Upper lobe of left lung (tissue), 6 donors: Measurements from ENCODE around the gene XXYLT1. TPM values are rescaled to one million over a fixed set of nuclear protein-coding genes. Genes with fewer than 3 reads are reported as not detected.

Source experiments
- ATAC-seq, 2 donors: fragments of 200-7000 bp; cut with Tn5 transposase; one replicate each; pipeline ENCODE4 v1.9.1; 2022; ENCODE audit warnings: mild to moderate bottlenecking in 2 of 2, moderate library complexity in 2 of 2; ENCODE audit not compliant: low FRiP score in 2 of 2
- DNase-seq, 2 donors: peaks; one replicate each; pipeline ENCODE4 v3.0.0-alpha.2; 2019 to 2020
- H3K27ac ChIP-seq, 4 donors: fragments of 200-600 bp; sonication (generic); one replicate each; pipeline ENCODE4 v1.5.1; 2016 to 2019
- H3K27me3 ChIP-seq, 4 donors: fragments of 200-600 bp; sonication (generic); one replicate each; pipeline ENCODE4 v1.5.1; 2017 to 2019
- H3K36me3 ChIP-seq, 4 donors: fragments of 200-600 bp; sonication (generic); one replicate each; pipeline ENCODE4 v1.5.1; 2016 to 2019
- H3K4me1 ChIP-seq, 4 donors: fragments of 200-600 bp; sonication (generic); one replicate each; pipeline ENCODE4 v1.5.1; 2018 to 2019
- H3K4me3 ChIP-seq, 4 donors: fragments of 200-600 bp; sonication (generic); one replicate each; pipeline ENCODE4 v1.5.1; 2017 to 2019; ENCODE audit warnings: mild to moderate bottlenecking in 2 of 4, moderate library complexity in 1 of 4
- H3K9me3 ChIP-seq, 4 donors: fragments of 200-600 bp; sonication (generic); one replicate each; pipeline ENCODE4 v1.5.1; 2018 to 2019
- CTCF ChIP-seq, 6 experiments: fragments of 450-650 bp in 4 of 6; fragments of 200-600 bp in 2 of 6; sonication (generic) in 2 of 6; IDR thresholded peaks; one replicate each; pipeline ENCODE4 v1.5.1; 2016 to 2019; ENCODE audit warnings: antibody characterized with exemption in 6 of 6
- EP300 ChIP-seq, 4 donors: sonication (generic); formaldehyde crosslinking; IDR thresholded peaks; one replicate each; pipeline ENCODE4 v1.5.1; 2017; ENCODE audit warnings: antibody characterized with exemption in 4 of 4, control low read depth in 2 of 4
- POLR2A ChIP-seq, 4 donors: fragments of 450-650 bp; IDR thresholded peaks; one replicate each; pipeline ENCODE4 v1.5.1; 2016 to 2017; ENCODE audit warnings: antibody characterized with exemption in 4 of 4, mild to moderate bottlenecking in 2 of 4
- POLR2AphosphoS5 ChIP-seq, 2 donors: sonication (generic); formaldehyde crosslinking; IDR thresholded peaks; one replicate each; pipeline ENCODE4 v1.5.1; 2017; ENCODE audit warnings: antibody characterized with exemption in 2 of 2
- WGBS, 2 donors: methylation state at CpG; one replicate each; pipeline ENCODE4 v1.1.5; 2017 to 2018; 5-methylcytosine and 5-hydroxymethylcytosine counted together
- total RNA-seq, 6 donors: library from RNA; depleted of rRNA in 4 of 6; stranded (reverse); fragments of >200 nt in 4 of 6; gene quantifications; one replicate each; pipeline versions ENCODE4 v1.1.0 to v1.2.1, GENCODE V29; 2016 to 2021
- donor health status: DM: no; HTN: no; CAD: no; lungs with moderate emphysema.
- donor health status: DM: no; HTN: yes; CAD: no; lungs with severe emphysema.

XXYLT1 gene
- total RNA-seq, 6 donors from 2014 or later, result 6.3 to 9.6 (median 8.6) TPM

GRCh38 chr3:195105841-195106417 is 165.0 kb downstream of the XXYLT1 start:
- TF ChIP-seq POLR2AphosphoS5 (IDR thresholded peaks at IDR 0.05), result no peak
- no peak for TF ChIP-seq EP300 (IDR thresholded peaks at IDR 0.05)
- no peak for TF ChIP-seq CTCF (IDR thresholded peaks at IDR 0.05)
- no peak for TF ChIP-seq POLR2A (IDR thresholded peaks at IDR 0.05)
- ATAC-seq (no peak), DNase-seq (no peak)
- WGBS, 2 donors, result 69 to 71% methylated on average over 12 of the region's 12 CpGs
- H3K4me3 ChIP-seq, result peak overlapping the region in 2 of 4 donors; percentile 15 to 22
- no peaks in the 10 kb centered on the region for H3K9me3 ChIP-seq
- H3K27ac ChIP-seq, result peak overlapping the region in 3 of 4 donors; percentile 35 to 44 (median 44)
- H3K27me3 ChIP-seq, result no peaks in the 10 kb centered on the region
- H3K4me1 ChIP-seq, result peaks cover 13 to 37% (median 30%) of the 10 kb centered on the region in 4 donors
- H3K36me3 ChIP-seq, result no peaks in the 10 kb centered on the region

- TF ChIP-seq POLR2AphosphoS5 (IDR thresholded peaks at IDR 0.05) (no peak), EP300 (IDR thresholded peaks at IDR 0.05) (peak in 1 of 4 donors; percentile 52)
- Histone ChIP-seq H3K9me3 (no peaks in the 10 kb centered on the region), H3K36me3 (no peaks in the 10 kb centered on the region), H3K4me3 (no peak overlapping the region), H3K4me1 (peaks cover 17 to 42% (median 32%) of the 10 kb centered on the region in 4 donors), H3K27me3 (no peaks in the 10 kb centered on the region), H3K27ac (peak overlapping the region in 3 of 4 donors; percentile 35 to 44 (median 44))
- 47 to 54% methylated on average over 13 of the region's 13 CpGs for whole genome bisulfite sequencing, 2 donors
- DNase-seq (peak in 1 of 2 donors; percentile 40), ATAC-seq (peak in 1 of 2 donors; percentile 30)
Observed at GRCh38 chr3:195105389-195105788, 165.6 kb downstream of the XXYLT1 start.

- H3K27ac ChIP-seq, result peak overlapping the region in 1 of 4 donors; percentile 41
- H3K4me1 ChIP-seq, result peaks cover 17 to 48% (median 35%) of the 10 kb centered on the region in 4 donors
- DNase-seq, result no peak
- H3K36me3 ChIP-seq, result no peaks in the 10 kb centered on the region
- H3K9me3 ChIP-seq, result no peaks in the 10 kb centered on the region
- TF ChIP-seq CTCF (IDR thresholded peaks at IDR 0.05) (no peak), POLR2A (IDR thresholded peaks at IDR 0.05) (no peak), POLR2AphosphoS5 (IDR thresholded peaks at IDR 0.05) (no peak), EP300 (IDR thresholded peaks at IDR 0.05) (no peak)
- WGBS, 2 donors, result 95 to 97% methylated on average over 8 of the region's 8 CpGs
- no peaks in the 10 kb centered on the region for H3K27me3 ChIP-seq
- H3K4me3 ChIP-seq, result no peak overlapping the region
- ATAC-seq, result no peak
Observed at GRCh38 chr3:195104340-195104739, 166.6 kb downstream of the XXYLT1 start.

- TF ChIP-seq POLR2A (IDR thresholded peaks at IDR 0.05), result no peak
- TF ChIP-seq EP300 (IDR thresholded peaks at IDR 0.05), result no peak
- TF ChIP-seq CTCF (IDR thresholded peaks at IDR 0.05), result no peak
- TF ChIP-seq POLR2AphosphoS5 (IDR thresholded peaks at IDR 0.05), result no peak
- H3K4me1 ChIP-seq, result peaks cover 17 to 48% (median 35%) of the 10 kb centered on the region in 4 donors
- ATAC-seq, result no peak
- no peaks in the 10 kb centered on the region for H3K9me3 ChIP-seq
- no peak for DNase-seq
- no peak overlapping the region for H3K4me3 ChIP-seq
- no peaks in the 10 kb centered on the region for H3K27me3 ChIP-seq
- WGBS, 2 donors, result 95% methylated on average over 2 of the region's 2 CpGs
- peak overlapping the region in 1 of 4 donors; percentile 76 for H3K27ac ChIP-seq
- H3K36me3 ChIP-seq, result no peaks in the 10 kb centered on the region
Observed at GRCh38 chr3:195103623-195104022, 167.3 kb downstream of the XXYLT1 start.

- no peak overlapping the region for H3K4me3 ChIP-seq
- no peaks in the 10 kb centered on the region for H3K27me3 ChIP-seq
- peaks cover 17 to 49% (median 42%) of the 10 kb centered on the region in 4 donors for H3K4me1 ChIP-seq
- H3K9me3 ChIP-seq, result no peaks in the 10 kb centered on the region
- DNase-seq (no peak), ATAC-seq (peak in 1 of 2 donors; percentile 53)
- peak in 2 of 4 donors; percentile 42 to 64 for TF ChIP-seq EP300 (IDR thresholded peaks at IDR 0.05)
- TF ChIP-seq POLR2AphosphoS5 (IDR thresholded peaks at IDR 0.05), result peak in 1 of 2 donors; percentile 72
- TF ChIP-seq CTCF (IDR thresholded peaks at IDR 0.05), result no peak
- no peak for TF ChIP-seq POLR2A (IDR thresholded peaks at IDR 0.05)
- H3K36me3 ChIP-seq, result no peaks in the 10 kb centered on the region
- H3K27ac ChIP-seq, result peak overlapping the region; percentile 51 to 76 (median 68)
- 74 to 76% methylated on average over 32 of the region's 32 CpGs for WGBS, 2 donors
Observed at GRCh38 chr3:195102609-195103467, 168.1 kb downstream of the XXYLT1 start.
